Activated B cell treated with CpG ODN at 0.5 μM for 24 hours (primary cell): Measurements from ENCODE around the gene MGLL. TPM values are rescaled to one million over a fixed set of nuclear protein-coding genes. Genes with fewer than 3 reads are reported as not detected.

Experiments used
- ATAC-seq: fragments of 200-7000 bp; cut with Tn5 transposase; one replicate; pipeline ENCODE4 v1.10.0; 2021; ENCODE audit warnings: low read depth, mild to moderate bottlenecking, moderate library complexity
- CTCF ChIA-PET: fragments of 350-600 bp; sonication (Branson Sonifier 250); formaldehyde crosslinking; loops from one replicate; lab custom pipeline; 2021; ENCODE audit warnings: antibody characterized with exemption; lab: Charles Lee
- POLR2A ChIA-PET: fragments of 350-600 bp; sonication (Branson Sonifier 250); formaldehyde crosslinking; loops from one replicate; lab custom pipeline; 2021; ENCODE audit warnings: antibody characterized with exemption; lab: Charles Lee
- DNase-seq: peaks from one replicate; pipeline ENCODE4 v3.0.0; 2022
- H3K27ac Mint-ChIP-seq: one replicate; pipeline ENCODE4 v1.8.0; 2020; ENCODE audit warnings: mixed read lengths
- H3K27me3 Mint-ChIP-seq: one replicate; pipeline ENCODE4 v1.8.0; 2021; ENCODE audit warnings: mixed read lengths
- H3K36me3 Mint-ChIP-seq: one replicate; pipeline ENCODE4 v1.8.0; 2021; ENCODE audit warnings: low read depth, mixed read lengths
- H3K4me1 Mint-ChIP-seq: one replicate; pipeline ENCODE4 v1.8.0; 2021; ENCODE audit warnings: mixed read lengths
- H3K4me3 Mint-ChIP-seq: one replicate; pipeline ENCODE4 v1.8.0; 2020; ENCODE audit warnings: mild to moderate bottlenecking, mixed read lengths
- H3K9me3 Mint-ChIP-seq: one replicate; pipeline ENCODE4 v1.8.0; 2020; ENCODE audit warnings: mixed read lengths
- intact Hi-C: fragments of 100-400 bp; cut with micrococcal nuclease; formaldehyde crosslinking; loops from one replicate; pipeline ENCODE4 v1.15.1; 2024
- total RNA-seq: library from RNA; stranded (reverse); gene quantifications from 2 replicates; pipeline ENCODE4 v1.2.3, GENCODE V29; 2022
- TF ChIP-seq, protein P1 (sequence below): fragments of 200-600 bp; IDR thresholded peaks from one replicate; pipeline ENCODE4 v1.8.0; 2022; ENCODE audit warnings: antibody characterized with exemption, mild to moderate bottlenecking

MGLL gene
- total RNA-seq, 1 donor from 2014 or later, result 19.1 TPM

DNA sequence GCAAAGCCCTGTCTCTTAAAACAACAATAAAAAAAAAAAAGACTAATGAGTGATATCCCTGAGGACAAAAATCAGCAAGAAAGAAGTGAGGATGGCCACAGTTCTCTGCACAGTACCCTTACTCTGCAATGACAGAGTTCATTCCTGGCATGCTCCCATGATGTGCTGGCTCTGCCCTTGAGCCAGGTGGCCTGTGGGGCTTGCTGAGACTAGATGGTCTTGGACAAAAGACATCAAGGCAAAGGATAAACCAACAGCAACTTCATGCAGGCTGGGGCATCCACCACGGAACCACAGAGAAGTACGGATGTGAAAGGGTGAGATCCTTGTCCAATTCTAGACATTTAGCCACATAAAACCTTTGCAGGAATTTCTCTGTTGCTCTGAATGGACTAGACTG is 12.7 kb downstream of the MGLL start:
- ChIA-PET POLR2A (interaction anchor here (0.6 kb wide), 1 partner anchor 20 kb away, joined by 3 read pairs; no protein-coding TSS in a partner anchor), CTCF (no interaction called here)
- peaks cover 5% of the 10 kb centered on the region for H3K4me1 Mint-ChIP-seq
- intact Hi-C loops, result no loop called here
- H3K27ac Mint-ChIP-seq, result peak overlapping the region; percentile 5
- ATAC-seq, result no peak
- DNase-seq, result no peak
- no peaks in the 10 kb centered on the region for H3K9me3 Mint-ChIP-seq
- peaks cover 8% of the 10 kb centered on the region for H3K36me3 Mint-ChIP-seq
- no peaks in the 10 kb centered on the region for H3K27me3 Mint-ChIP-seq
- no peak overlapping the region for H3K4me3 Mint-ChIP-seq
- TF ChIP-seq, protein P1, sequence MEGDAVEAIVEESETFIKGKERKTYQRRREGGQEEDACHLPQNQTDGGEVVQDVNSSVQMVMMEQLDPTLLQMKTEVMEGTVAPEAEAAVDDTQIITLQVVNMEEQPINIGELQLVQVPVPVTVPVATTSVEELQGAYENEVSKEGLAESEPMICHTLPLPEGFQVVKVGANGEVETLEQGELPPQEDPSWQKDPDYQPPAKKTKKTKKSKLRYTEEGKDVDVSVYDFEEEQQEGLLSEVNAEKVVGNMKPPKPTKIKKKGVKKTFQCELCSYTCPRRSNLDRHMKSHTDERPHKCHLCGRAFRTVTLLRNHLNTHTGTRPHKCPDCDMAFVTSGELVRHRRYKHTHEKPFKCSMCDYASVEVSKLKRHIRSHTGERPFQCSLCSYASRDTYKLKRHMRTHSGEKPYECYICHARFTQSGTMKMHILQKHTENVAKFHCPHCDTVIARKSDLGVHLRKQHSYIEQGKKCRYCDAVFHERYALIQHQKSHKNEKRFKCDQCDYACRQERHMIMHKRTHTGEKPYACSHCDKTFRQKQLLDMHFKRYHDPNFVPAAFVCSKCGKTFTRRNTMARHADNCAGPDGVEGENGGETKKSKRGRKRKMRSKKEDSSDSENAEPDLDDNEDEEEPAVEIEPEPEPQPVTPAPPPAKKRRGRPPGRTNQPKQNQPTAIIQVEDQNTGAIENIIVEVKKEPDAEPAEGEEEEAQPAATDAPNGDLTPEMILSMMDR, result no peak

DNA sequence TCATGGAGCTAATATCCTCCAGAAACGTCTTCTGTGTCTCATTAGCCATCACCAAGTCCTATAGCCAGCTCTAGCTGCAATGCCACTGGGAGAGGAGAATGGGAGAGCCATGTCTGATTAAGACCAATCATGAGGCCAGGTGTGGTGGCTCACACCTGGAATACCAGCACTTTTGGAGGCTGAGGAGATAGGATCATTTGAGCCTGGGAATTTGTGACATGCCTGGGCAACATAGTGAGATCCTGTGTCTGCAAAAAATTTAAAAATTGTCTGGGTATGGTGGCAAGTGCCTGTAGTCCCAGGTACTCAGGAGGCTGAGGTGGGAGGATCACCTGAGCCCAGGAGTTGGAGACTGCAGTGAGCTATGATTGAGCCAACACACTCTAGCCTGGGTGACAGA is 13.1 kb downstream of the MGLL start:
- H3K27ac Mint-ChIP-seq, result peak overlapping the region; percentile 5
- no peak overlapping the region for H3K4me3 Mint-ChIP-seq
- peaks cover 8% of the 10 kb centered on the region for H3K36me3 Mint-ChIP-seq
- H3K27me3 Mint-ChIP-seq, result no peaks in the 10 kb centered on the region
- H3K4me1 Mint-ChIP-seq, result peaks cover 5% of the 10 kb centered on the region
- ATAC-seq, result no peak
- TF ChIP-seq, protein P1, result no peak
- no peak for DNase-seq
- CTCF ChIA-PET, result no interaction called here
- H3K9me3 Mint-ChIP-seq, result no peaks in the 10 kb centered on the region
- intact Hi-C loops, result no loop called here
- POLR2A ChIA-PET, result interaction anchor here (0.6 kb wide), 1 partner anchor 20 kb away, joined by 3 read pairs; no protein-coding TSS in a partner anchor

DNA sequence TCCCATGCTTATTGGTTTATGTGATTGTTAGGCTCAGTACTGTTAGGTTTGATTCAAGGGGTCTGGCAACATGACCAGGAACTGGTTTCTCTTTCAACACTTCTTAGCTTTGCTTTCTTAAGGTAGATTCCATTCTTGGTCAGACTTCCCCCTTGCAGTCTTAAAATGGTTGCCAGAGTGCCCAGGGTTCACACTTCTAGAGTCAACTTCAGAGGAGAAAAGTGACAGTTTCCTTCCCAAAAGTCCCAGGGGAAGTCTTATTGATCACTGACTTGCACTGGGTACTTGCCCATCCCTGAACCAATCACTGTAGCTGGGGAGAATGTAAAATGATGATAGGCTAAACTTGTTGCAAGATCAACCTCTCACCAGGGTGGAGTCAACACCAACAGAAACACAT is 14.1 kb downstream of the MGLL start:
- TF ChIP-seq, protein P1, result no peak
- intact Hi-C loops, result no loop called here
- Mint-ChIP-seq H3K4me3 (no peak overlapping the region), H3K9me3 (no peaks in the 10 kb centered on the region), H3K36me3 (peaks cover 6% of the 10 kb centered on the region), H3K27me3 (no peaks in the 10 kb centered on the region), H3K27ac (no peak overlapping the region), H3K4me1 (peaks cover 5% of the 10 kb centered on the region)
- ATAC-seq (no peak), DNase-seq (no peak)
- ChIA-PET CTCF (no interaction called here), POLR2A (no interaction called here)

DNA sequence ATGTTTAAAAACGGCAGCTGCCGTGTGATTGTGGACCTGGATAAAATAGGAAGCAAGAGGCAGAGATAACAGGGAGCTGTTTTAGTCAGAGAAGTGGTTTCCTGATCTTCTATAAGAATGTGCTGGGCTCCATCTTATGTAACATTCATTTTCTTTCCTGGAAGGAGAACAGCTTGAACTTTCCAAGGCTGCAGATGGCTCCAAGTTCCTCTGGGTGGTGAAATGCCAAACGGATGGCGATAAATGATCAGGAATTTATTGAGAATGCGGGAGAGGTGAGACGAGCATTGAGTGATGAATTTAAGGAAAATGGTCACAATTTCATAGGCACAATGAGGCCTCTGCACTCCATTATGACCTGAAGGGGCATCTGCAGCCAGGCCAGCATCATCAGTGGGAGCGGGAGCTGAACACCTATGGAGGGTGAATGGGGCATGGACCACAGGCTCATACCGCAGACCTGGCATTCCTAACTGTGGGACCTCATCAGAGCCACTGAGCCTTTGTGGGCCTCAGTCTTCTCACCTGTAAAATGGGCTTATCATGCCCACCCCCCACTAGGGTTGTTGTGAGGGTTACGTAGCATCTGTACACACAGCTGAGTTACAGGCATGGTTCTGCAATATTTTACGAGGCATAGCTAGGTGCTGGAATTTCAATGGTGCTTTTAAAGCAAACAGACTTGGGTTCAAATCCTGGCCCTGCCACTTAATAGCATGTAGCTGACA is 17.1 kb downstream of the MGLL start:
- Mint-ChIP-seq H3K4me3 (no peak overlapping the region), H3K36me3 (no peaks in the 10 kb centered on the region), H3K27me3 (no peaks in the 10 kb centered on the region), H3K4me1 (peaks cover 11% of the 10 kb centered on the region), H3K9me3 (no peaks in the 10 kb centered on the region), H3K27ac (no peak overlapping the region)
- intact Hi-C loops, result no loop called here
- ChIA-PET POLR2A (no interaction called here), CTCF (no interaction called here)
- ATAC-seq (no peak), DNase-seq (no peak)
- TF ChIP-seq, protein P1, result no peak

DNA sequence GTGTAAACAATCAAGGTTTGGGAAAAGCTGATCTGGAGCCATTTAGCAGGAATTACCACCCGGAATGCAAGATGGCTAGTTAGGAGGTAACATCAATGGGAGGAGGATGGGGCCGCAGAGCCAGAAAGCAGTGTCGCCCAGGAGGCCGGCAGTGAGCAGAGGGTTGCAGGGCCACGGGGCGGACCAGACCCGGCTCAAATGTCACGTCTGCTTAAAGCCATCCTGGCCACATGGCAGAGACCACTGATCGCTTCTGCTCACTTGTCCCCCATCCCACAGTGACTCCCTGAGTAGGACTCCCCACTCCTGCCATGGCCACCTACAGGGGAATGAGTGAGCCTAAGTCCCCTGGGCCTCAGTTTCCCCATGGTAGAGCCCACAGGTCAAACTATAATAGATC is 18.2 kb downstream of the MGLL start:
- TF ChIP-seq, protein P1, result no peak
- Mint-ChIP-seq H3K36me3 (no peaks in the 10 kb centered on the region), H3K4me3 (no peak overlapping the region), H3K4me1 (peaks cover 14% of the 10 kb centered on the region), H3K27ac (no peak overlapping the region), H3K27me3 (no peaks in the 10 kb centered on the region), H3K9me3 (no peaks in the 10 kb centered on the region)
- ChIA-PET CTCF (no interaction called here), POLR2A (no interaction called here)
- intact Hi-C loops, result no loop called here
- DNase-seq (no peak), ATAC-seq (no peak)
